Fibroblast of gingiva (primary cell): ENCODE data around the gene SPDYE3.
A peak's percentile ranks its signal among the peaks of the same experiment; 100 is the strongest.
"Not testable (repeated sequence)": the region's sequence is repeated elsewhere in the genome, so short reads cannot be mapped to it uniquely, and the experiment has no call there.

Experiments used
- DNase-seq: peaks from one replicate; pipeline ENCODE4 v3.0.0-alpha.2; 2011; ENCODE audit warnings: low read depth

SPDYE3 gene

DNA sequence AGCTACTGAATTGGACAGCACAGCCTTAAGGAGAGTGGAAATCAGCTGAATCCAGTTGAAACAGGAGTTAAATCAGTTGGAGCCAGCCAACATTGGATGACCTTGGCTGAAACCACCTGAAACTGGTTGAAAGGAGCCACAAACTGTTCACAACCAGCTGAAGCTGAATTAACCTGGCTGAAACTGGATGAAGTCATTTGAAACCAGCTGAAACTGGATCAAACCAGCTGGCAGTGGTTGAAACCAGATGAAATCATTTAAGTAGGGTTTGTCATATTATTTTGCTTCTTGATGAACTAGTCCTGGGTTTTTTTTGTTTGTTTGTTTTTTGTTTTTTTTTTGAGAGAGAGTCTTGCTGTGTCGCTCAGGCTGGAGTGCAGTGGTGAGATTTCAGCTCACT is 15.3 kb upstream of the SPDYE3 start:
- not testable (repeated sequence) for DNase-seq

DNA sequence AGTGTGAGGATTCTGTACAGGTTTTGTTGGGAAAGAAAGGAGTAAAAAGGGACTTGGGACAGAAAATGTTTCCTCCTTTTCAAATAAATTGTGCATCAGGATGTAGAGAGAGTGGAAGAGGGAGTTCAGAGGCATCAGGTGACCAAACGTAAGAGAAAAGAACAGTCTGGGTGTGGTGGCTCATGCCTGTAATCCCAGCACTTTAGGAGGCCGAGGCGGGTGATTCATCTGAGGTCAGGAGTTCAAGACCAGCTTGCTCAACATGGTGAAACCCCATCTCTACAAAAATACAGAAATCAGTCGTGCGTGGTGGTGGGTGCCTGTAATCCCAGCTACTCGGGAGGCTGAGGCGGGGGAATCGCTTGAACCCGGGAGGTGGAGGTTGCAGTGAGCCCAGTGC is 12.2 kb upstream of the SPDYE3 start:
- DNase-seq, result peak; percentile 23

DNA sequence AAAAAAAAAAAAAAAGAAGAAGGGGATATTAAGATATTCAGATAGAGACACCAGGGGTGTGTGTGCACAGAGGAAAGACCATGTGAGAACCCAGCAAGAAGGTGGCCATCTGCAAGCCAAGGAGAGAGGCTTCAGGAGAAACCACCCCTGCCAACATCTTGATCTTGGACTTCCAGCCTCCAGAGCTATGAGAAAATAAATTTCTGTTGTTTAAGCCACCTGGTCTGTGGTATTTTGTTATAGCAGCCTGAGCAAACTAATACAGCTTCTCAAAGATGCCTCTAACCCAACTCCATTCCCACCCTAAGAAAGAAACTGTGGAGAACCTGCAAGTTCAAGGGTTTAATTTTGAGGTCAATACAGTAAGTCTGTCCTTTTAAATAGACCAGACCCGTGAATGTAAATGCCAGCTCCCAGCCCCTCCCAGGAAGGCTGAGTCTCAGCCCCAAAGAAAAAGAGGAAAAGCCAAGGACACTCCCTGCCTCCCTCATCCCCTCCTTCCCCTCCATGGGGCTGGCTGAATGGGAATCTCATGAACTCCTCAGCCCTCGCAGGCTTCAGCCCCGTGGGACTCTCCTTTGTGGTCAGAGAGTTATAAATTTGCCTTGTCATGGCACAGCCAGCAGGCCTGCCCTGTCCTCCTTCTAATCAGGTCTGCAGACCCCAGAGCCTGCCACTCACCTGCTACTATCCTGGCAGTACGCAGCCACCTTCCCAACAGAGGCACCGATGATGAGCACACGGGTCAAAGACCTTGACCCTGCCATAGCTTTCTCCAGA is 9.5 kb upstream of the SPDYE3 start:
- not testable (repeated sequence) for DNase-seq

DNA sequence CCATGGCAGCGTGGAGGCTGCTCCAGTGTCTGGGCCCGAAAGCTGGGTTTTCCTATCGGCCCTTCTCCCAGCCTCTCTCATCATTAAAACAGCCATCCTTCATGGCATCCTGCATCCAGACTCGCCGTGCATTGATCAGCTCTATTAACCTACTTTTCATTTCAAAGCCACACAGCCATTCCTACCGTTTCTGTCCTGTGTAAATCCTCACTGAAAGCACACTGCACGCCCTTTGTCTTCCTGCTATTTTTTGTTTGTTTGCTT is 8.9 kb upstream of the SPDYE3 start:
- DNase-seq, result not testable (repeated sequence)

DNA sequence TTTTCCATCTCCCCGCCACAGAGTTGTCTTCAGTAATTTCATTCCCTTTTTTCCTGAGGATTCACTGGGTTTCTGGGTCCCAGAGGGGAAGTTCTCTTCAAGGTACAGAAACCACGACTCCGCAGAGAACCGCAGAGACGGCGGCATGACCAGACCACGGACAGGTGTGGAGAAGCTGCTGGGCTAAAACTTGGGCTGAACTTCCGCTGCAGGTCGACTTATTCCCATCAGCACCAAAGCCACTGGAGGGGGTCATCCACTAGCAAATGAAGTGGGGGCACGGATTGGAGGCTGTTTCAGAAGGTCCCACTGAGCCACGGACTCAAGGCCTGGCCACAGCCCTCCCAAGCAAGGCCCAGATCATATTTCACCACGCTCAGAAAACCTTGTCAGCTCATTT is 3.0 kb upstream of the SPDYE3 start:
- not testable (repeated sequence) for DNase-seq

DNA sequence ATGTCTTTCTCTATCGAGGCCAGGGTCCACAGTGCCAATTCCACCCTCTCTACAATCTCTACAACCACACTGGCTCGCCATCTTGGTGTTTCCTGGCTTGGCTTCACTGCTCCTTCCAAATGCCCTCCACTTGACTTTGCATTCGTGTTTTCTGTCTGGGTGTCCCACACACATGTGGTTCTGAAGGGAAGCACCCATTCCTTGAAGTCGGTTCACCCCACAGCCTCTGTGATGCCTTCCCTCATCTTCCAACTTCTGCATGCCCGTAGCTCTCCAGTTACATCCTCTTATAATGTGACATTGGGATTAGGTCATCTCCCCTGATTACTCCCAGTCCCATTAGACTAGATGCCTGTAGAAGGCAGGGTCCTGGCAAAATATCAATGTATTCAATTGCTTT is 10.8 kb downstream of the SPDYE3 start:
- not testable (repeated sequence) for DNase-seq

DNA sequence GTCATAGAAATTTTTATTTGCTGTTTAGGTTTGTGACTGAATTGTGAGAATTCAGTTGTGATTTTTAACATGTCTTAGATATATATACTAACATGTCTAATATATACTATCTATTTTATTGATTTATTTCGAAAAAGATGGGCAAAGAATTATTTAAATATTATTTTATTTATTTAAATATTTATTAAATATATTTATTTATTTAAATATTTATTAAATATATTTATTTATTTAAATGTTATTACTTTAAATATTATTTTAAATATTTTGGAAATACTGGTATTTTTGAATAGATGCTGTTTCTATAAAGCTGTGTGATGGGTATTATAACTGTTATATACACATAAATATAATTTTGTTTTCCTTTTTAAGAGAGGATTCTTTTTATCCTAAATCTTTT is 14.1 kb downstream of the SPDYE3 start:
- DNase-seq, result not testable (repeated sequence)

DNA sequence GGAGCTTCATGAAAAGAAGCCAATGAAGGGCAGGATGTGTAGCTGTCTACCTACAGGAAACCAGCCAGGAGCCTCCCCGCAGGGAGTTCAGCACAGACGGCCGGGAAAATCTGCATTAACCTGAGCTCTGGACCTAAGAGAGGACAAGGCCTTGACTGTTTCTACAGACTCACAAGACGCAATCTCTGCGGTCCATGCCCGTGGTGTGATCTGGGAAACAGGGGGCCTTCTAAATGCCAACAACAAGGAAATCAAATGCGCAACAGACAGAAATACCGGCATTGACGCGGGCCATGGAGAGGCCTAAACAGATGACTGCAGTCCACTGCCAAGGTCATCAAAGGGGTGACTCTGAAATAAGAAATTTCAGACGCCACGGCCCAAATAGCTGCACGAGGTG is 16.7 kb downstream of the SPDYE3 start:
- DNase-seq, result not testable (repeated sequence)

DNA sequence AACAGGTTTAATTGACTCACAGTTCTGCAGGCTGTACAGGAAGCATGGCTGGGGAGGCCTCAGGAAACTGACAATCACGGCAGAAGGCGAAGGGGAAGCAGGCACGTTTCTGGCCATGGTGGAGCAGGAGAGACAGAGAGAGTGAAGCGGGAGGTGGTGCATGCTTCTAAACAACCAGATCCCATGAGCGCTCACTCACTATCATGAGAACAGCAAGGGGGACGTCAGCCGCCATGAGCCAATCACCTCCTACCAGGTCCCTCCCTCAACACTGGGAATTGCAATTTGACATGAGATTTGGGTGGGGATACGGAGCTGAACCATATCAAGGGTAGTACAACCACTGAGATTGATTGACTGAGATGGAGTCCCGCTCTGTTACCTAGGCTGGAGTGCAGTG is 18.2 kb downstream of the SPDYE3 start:
- DNase-seq, result not testable (repeated sequence)

DNA sequence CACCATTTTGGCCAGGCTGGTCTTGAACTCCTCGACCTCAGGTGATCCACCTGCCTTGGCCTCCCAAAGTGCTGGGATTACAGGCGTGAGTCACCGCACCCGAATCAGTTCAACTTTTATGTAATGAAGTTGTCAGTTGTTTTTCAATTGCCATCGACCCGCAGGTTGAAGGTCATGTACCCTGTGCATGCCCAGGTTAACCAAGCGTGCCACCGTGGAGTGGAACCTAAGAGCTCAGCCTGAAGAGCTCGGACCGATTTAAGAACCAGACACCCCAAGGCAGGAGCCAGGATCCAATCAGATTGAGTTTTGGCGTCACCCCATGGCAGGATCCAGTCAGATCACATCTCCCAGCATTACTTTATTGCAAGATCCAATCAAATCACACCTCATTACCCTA is 19.4 kb downstream of the SPDYE3 start:
- not testable (repeated sequence) for DNase-seq

DNA sequence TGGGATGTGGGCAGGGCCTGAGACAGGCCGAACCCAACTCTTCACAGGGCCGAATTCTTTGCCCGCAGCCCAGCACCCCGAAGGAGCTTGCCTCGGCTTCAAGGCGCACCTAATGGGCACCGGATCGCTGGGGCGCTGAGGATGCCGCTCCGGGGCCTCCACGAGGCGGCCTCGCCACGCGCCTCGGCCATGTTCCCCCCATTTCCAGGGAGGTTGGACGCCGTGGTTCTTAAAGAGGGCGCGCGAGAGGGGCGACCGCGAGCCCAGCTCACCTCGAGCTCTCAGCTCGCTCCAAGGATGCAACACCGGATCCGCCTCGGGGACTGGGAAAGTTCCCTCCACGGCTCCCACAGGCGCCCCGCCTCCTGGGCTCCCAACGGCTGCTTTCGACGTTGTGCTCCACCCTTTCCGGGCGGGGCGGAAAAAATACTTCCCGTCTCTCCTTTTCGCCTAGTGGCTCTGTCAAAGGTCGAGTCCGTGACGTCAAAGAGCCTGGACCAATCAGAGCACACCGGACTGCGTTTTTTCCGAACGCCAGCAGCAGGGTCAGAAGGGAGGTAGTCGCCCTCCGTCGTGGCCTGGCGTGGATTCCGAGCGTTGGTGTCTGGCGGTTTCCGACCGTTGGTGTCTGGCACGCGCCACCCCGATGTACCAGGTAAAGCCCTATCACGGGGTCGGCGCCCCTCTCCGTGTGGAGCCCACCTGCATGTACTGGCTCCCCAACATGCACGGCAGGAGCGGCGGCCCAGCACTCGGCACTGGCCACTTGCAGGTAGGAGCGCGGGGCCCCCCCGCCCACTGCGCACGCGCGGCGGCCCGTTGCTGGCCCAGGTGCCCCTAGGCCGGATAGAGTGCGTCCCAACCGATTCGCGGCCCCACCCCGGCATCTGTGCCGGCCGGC is 28.3 kb downstream of the SPDYE3 start:
- DNase-seq, result peak; percentile 92

DNA sequence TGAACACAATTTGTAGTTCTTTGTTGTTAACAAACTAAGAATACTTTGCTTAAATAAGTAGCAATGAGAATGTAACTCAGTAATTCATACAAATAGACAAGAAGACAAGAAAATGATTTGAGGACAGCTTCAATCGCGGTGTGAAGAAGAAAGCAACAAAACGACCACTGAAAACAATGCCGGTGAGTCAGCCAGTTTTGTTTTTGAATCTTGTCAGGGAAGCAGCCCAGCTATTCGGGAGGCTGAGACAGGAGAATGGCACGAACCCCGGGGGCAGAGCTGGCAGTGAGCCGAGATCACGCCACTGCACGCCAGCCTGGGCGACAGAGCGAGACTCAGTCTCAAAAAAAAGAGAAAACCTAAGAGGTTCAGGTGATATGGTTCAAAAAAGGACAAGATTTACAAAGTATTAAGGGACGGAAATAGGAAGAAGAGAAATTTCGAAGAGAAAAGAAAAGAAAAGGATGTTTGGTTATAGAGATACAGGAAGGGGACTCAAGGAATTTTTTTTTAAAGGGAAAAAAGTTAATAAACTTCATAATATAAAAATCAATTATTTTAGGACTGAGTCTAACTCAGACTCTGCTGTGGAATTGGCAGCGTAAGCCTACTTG is 30.7 kb downstream of the SPDYE3 start:
- not testable (repeated sequence) for DNase-seq

DNA sequence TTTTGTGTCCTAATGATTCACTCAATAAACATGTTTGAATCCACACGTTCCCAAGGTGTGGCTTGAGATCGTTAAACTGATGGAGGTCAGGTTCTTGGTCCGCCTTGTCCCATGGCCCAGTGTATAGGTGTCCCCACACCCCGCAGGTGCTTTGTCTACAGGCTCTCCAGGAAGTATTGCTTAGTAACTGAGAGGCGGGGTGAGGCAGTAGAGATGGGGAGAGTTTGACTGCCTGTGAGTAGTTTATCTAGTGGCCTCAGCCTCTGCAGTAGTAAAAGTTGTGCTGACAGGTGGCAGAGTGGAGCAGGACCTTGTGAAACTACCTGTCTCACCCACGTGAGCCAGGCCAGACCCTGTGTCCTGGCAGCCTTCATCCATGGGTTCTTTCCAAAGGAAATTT is 33.8 kb downstream of the SPDYE3 start:
- DNase-seq, result not testable (repeated sequence)

DNA sequence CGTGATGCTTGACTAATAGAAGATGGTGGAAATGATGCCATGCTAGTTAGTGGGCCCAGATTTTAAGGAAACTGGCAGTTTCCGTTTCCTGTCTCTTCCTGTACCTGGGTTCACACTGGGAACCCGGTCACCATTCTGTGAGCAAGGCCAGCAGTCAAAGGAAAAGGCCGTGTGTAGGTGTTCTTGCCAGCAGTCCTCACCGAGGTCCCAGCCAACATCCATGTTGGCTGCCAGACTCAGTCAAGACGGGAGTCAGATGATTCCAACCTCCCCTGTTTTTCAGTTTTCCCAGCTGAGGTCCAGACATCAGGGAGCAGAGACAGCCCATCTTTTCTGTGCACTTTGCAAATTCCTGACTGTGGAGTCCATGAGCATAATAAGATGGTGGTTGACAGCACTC is 35.3 kb downstream of the SPDYE3 start:
- no peak for DNase-seq

DNA sequence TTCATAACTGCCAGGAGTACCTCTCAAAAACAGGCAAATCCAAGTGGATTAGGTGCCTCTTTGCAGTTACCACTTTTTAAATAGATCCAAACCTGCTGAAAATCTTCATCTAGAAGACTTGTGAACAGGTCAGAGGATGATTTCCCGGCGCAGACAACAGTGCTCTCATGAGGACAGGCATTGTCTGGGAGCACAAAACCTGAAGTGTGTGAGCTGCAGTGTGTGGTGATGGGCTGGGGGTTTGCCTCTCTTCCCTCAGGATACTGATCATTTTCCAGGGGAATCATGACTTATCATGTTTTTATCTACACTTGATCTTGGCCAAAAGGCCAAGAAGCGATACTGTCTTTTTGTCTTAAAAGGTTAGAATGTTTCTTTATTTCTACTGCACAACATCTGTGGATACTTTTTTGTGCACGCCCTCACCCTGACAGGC is 36.6 kb downstream of the SPDYE3 start:
- DNase-seq, result not testable (repeated sequence)

DNA sequence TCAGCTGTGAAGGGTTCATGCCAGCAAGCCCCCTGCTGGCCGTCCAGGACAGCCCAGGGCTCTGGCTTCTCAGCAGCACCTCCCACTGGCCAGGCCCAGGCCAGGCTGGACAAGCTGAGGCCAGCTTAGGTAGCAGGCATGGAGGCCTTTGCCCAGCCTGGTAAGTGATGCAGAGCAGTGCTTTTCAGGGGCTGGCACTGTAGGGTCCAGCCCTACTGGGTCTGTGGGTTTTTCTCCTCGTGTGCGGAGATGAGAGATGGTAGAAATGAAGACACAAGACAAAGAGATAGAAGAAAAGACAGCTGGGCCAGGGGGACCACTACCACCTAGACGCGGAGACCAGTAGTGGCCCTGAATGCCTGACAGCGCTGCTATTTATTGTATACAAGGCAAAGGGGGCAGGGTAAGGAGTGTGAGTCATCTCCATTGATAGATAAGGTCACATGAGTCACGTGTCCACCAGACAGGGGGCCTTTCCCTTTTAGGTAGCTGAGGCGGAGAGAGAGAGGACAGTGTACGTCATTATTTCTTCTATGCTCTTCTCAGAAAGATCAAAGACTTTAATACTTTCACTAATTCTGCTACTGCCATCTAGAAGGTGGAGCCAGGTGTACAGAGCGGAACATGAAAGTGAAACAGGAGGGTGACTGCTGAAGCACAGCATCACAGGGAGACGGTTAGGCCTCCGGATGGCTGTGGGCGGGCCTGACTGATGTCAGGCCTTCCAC is 37.2 kb downstream of the SPDYE3 start:
- peak; percentile 26 for DNase-seq

DNA sequence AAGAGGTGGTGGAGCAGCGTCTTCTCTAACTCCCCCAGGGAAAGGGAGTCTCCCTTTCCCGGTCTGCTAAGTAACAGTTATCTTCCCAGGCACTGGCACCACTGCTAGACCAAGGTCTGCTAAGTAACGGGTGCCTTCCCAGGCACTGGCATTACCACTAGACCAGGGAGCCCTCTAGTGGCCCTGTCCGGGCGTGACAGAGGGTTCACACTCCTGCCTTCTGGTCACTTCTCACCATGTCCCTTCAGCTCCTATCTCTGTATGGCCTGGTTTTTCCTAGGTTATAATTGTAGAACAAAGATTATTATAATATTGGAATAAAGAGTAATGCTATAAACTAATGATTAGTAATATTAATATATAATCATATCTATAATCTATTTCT is 37.8 kb downstream of the SPDYE3 start:
- not testable (repeated sequence) for DNase-seq

DNA sequence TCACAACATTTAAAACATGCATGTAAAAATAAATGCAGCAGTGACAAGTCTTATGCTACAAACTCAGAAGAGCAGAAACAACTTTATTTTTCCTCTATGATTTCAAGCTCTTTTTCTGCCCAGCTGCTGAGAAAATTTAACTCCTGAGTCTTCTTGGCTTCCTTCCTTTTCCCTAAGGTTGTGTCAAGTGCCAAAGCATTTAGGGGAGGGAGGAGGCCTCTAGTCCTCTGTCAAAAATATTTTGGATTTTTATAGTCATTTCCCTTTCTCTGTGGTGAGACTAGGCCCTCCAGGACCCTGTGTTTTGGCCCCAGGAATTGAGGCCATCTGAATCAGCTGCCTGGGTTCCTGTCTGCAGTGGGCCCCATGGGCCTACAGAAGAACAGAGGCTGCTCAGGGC is 39.4 kb downstream of the SPDYE3 start:
- DNase-seq, result no peak

DNA sequence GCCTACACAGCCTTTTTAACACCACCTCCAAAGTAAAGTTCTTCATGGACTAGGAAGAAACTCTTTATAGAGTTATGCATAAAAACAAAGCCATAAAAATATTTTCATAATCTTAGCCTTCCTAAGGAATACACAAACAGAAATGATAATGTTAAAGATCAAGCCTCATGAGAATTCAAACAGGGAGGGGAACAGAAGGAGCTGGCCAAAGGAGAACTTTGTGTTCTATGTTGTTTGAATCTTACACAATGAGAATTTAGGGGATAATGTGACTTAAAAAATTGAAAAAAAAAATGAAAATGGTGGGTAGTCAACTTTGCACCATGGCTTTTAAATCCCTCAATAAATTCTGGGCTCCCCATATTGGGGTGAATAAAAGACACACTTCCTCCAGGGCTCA is 41.3 kb downstream of the SPDYE3 start:
- no peak for DNase-seq

DNA sequence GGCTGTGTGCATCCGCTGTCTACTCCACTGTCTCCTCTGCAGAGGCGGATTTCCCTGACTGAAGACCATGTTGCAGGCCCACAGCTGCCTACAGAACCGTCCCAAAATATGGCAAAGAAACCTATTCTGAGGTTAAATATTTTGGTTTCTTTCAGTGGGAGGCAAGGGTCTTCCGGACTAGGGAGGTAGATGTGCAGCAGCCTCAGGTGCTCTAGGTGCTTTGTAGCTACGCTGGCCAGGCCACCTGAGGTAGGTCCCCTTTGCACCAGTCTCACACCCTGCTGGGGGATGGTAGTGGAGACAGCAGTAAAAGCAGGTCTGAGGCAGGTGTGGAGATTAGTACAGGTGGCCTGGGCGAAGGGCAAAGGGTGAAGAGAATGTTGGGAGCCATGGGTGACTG is 42.3 kb downstream of the SPDYE3 start:
- no peak for DNase-seq

DNA sequence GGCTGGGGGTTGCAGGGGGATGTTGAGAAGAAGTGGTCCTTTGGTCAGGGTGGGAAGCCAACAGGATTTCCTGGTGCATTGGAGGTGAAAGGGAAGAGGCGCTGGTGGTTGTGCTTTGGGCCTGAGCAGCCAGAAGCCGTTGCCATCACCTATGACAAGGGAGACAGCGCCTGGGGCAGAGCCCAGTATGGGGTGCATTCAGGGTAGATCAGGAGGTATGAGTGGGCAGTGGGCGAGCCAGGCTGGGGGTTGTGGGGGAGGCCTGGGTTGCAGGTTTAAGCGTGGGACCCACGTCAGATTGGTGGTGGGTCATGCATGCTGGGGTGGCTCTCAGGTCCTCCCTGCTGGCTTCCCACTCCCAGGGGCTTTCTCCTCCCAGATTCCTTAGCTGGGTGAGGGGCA is 44.2 kb downstream of the SPDYE3 start:
- DNase-seq, result no peak

DNA sequence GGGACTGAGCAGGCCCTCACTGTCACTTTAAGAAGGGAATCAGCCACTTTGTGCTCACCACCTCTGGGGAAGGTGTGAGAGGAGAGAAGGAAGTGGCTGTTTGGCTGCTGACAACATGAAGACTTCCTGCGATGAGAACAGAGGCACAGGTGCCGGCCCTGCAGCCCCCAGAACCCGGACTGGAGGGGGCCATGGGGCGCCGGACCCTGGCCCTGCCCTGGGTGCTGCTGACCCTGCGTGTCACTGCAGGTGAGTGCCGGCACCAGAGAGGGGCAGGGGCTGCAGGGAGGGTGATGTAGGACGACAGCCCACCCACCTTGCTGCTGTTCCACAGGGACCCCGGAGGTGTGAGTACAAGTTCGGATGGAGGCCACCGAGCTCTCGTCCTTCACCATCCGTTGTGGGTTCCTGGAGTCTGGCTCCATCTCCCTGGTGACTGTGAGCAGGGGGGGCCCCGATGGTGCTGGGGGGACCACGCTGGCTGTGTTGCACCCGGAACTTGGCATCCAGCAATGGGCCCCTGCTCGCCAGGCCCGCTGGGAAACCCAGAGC is 44.8 kb downstream of the SPDYE3 start:
- not testable (repeated sequence) for DNase-seq
